HG03045 (cell line): ENCODE results near the gene SNTG2.
A peak's percentile ranks its signal among the peaks of the same experiment; 100 is the strongest.

Source experiments
- ATAC-seq: cut with Tn5 transposase; IDR thresholded peaks from one replicate; pipeline ENCODE4 v1.9.1; 2021; ENCODE audit warnings: mild to moderate bottlenecking, moderate library complexity; ENCODE audit not compliant: unreplicated experiment

SNTG2 gene

DNA sequence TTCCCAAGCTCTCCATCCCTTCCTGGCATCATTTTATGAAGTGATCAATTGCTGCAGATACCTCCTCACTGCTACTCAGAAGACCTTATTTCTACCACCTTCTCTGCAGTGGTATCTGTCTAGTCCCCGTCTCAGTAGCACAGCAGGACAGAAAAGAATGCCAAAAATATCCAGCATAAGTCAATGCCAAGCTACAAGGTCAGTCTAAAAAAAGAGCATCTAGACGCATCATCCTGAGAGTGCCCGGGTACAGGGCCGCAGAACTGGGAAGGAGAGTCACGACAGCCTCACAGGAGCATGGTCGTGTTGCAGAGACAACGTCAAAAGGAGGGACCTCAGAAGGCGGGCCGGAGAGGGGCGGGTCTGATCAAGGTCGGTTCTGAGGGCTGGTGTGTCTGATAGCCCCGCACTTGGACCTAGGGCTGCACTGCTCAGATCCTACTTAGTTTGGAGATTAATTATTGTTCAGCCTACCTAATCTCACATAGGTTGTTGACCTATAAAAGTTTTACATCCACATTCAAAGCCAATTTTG is 24.3 kb upstream of the SNTG2 start:
- ATAC-seq, result no peak

DNA sequence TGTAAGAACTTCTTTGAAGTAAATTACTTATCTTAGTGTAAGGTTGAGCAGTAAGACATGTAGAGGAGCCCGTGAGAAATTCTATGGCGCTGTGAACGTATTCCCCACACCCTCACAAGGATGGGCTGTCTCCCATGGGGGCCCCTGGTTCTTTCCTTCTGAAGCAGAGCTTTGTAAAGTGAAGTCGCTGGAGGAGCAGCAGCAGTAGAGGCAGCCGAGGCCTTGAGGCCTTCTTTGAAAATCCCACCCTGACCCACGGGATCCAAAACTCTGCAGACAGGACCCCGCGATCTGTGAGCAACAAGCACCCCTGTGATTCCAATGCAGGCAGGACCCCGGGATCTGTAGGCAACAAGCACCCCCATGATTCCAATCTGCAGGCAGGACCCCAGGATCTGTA is 23.8 kb upstream of the SNTG2 start:
- no peak for ATAC-seq

DNA sequence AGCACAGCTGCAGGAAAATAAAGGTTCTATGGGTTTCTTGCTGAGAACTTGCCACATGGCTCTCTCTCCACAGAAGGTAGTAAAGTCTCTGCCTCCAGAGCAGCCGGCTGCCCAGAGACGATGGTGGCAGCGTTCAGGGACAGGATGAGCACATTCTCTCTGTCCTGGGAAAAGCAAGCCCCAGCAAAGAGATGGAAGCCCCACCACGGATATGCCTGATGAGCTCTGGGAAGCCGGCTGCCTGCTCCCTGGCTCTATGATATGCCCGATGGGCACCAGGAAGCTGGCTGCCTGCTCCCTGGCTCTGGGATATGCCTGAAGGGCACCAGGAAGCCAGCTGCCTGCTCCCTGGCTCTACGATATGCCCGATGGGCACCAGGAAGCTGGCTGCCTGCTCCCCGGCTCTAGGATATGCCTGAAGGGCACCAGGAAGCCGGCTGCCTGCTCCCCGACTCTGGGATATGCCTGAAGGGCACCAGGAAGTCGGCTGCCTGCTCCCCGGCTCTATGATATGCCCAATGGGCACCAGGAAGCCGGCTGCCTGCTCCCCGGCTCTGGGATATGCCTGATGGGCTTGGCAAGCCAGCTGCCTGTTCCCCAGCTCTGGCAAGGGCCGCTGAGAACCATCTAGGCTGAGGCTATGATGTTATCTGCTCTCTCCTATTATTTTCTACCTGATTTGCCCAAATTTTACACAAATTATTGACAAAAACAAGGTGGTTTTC is 21.5 kb upstream of the SNTG2 start:
- ATAC-seq, result no peak

DNA sequence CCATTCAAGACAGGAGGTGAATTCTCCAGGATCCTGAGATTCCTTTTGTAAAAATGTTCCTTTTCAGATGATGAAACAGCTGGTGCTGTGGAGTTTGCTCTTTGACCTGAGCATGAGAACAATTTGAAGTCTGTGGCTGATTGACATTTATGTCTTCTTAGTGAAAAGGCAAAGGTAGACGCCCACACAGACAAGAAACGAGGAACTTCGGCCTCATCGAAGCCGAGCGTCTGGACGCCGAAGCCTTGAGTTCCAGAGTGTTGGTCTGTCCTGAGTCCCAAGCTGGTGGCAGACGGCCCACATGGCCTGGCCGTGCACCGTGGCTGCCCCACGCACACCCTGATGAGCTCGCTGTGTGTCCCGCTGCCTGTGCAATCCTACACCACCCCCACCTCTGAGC is 20.7 kb upstream of the SNTG2 start:
- ATAC-seq, result no peak

DNA sequence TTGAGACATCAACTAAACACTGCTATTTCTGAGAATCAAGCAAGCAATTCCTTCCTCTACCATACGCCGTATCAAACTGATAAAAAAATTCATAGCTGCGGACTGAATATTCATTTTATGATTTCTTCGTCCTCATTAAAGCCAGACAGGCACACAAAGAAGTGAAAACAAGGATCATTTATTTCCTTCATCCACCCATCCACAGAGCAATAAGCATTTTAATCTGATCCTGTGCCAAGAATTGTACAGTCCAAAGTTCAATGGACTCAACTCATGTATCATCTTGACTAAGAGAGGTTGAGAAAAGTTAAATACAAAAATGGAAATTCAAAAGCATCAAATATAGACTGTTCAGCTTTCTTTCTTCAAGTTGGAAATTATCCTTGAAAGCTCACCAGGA is 19.7 kb upstream of the SNTG2 start:
- no peak for ATAC-seq

DNA sequence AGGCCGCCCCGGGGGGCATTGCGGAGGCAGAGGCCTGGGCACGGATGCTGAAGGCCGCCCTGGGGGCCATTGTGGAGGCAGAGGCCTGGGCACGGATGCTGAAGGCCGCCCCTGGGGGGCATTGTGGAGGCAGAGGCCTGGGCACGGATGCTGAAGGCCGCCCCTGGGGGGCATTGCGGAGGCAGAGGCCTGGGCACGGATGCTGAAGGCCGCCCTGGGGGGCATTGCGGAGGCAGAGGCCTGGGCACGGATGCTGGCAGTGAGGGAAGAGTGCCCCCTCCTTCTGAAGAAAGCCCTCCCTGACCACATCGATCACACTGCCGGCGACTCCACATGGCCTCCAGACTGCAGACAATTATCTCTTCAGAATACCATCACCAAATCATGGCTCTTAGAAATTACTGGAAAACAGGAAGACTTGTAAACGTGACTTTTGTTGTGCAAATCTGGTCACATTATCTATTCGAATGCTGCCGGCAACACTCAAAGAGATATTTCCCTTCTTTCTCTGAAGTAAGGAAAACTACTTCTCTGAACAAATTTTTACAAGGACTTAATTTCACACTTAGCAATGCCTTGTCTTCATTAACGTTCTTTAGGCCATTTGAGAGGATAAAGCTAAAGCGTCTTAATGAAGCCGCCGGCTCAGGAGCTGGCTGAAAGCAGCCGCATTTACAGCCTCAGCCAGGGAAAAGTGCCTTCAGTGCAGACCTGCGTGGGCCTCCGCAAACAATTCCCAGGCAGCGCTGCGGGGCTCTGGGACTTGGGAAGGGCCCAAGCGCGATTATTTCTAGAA is 18.1 kb upstream of the SNTG2 start:
- no peak for ATAC-seq

DNA sequence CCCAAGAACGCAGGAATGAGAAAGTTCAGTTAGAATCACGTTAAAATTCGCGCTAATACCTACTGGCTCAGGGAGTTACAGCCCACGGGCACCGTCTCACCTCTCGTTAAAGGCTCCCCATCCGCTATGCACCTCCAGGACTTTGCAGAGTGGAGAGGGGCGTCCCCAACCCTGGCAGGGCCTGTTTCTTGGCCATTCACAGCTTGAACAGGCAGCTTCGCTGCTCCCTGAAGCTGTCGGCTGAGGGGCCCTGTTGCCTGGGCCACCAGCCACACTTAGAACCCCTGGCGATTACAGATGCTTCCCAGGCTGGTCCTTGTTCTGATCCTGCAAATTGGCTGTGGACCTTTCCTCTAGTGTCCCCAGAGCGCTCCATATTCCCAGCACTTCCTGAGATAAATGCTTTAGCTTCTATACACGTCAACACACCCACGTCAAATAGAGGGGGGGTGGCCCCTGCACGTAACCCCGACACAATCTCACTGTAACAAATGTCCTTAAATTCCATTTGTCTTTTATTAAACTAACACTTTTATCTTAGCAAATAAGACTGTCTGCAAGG is 16.8 kb upstream of the SNTG2 start:
- ATAC-seq, result no peak

DNA sequence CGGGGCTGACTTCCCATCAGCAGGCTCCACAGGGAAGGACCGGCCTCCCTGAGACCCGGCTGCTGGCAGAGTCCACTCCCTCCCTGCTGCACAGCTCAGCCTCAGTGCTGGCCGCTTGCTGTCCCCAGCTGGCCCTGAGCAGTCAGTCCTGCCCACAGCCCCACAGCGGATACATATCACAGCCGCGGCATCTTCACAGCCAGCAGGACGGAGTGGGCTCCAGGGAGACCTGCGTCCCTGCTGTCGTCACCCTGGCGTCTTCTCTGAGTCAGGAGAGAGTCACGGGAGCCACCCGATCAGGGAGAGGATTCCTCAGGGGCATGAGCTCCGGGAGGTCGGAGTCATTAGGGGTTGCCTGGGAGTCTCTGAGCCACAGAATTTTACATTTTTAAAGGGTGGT is 13.1 kb upstream of the SNTG2 start:
- no peak for ATAC-seq

DNA sequence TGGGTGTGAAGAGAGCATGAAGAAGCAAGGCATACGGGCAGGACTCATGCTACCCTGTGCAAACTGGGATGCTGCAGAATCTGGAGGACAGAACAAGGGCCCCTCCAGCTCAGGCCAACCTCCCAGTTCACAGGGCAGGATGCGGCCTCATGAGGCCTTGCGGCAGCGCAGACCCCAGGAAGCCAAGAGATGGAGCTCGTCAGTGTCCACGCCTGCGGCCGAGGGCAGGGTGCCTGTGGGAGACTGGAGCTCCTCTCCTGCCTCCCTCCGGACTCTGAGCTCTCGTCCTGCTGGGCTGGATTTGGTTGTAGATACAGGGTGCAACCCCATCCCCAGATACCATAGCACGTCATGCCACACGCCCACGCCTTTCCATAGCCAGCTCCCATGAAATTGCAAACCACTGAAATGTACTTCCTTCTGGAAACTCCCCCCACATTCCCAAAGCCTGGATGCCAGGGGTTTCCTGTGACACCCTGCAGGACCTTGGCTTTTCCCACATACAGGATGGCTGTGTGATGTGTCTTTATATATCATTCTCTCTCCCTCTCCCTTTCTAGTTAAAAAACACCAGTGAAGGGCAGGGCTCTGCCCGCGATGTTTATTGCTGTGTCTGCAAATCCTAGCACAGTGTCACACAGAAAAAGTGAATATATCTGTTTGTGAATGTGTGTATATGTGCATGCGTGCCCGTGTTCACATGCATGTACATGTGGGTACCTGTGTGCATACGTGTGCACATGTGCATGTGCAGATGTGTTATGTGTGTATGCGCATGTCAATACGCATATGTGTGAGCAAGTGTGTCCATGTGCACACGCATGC is 12.3 kb upstream of the SNTG2 start:
- no peak for ATAC-seq

DNA sequence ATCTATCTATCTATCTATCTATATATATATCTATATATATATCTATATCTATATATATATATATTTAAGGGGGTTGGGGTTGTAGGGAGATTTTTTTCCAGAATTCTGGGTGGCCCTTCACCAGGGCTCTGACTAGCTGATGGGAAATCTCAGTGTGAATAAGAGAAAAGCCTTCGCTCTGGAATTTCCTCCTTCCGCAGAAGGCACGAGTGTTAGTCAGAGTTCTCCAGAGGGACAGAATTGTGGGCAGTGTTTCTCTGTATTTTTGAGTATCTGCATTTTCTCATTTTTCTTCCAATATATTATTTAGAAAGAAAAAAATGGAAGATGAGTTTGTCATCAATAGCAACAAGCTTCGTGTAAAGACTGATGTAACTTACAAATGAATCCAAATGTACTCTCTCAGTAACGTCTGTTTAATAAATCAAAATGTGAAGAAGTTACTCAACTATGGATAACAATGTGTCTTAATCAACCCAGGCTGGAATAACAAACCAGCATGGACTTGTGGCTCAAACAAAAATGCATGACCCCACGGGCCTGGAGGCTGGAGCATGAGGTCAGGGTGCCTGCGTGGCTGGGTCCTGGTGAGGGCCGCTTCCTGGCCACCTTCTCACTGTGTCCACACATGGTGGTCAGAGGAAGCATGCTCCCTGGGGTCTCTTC is 10.6 kb upstream of the SNTG2 start:
- ATAC-seq, result no peak

DNA sequence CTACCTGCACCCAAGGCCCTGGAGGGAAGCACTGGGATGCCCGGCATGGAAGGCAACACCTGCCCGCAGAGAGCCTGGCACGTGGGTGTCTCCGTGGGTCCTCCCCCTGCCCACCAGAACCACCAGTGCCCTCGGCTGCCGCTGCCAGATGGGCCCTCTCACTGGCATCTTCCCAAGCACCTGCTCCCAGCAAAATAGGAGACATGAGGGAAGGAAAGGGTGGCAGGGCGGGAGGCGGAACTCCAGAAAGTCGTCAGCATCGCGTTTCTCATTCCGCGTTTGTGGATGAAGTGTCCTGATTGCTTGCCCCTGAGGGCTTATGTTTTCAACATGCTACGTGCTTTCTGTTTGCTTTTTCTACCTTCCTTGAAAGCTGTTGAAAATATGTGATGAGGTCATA is 8.8 kb upstream of the SNTG2 start:
- no peak for ATAC-seq

DNA sequence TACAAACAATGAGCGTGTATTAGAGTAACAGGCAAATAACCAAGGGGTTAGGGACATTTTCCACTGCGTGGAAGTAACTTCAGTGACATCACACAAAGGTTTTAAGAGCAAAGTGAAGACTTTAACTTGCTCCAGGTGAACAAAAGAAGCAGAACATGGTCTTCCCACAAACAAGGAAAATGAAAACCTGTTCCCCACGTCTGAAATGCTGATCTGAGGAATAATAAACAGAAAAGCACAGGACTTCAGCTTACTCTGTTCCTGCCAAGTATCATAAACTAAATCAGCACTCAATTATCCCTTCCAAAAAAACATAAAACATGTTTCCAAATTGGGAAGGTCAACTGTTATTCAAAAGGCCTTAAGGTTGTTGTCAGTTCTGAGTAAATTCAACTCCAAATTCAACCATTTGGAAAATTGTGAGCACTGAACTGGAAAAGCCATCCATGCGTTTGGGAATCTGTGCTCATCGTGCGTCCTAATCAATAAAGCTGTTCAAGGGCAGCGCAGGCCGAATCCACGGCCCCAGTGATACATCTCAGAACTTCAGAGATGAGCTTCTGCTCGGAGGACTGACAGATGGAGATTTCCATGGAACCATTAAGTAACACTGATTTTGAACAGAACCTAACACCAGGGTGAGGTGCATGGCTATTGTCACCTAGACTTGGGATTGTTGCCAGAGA is 7.7 kb upstream of the SNTG2 start:
- ATAC-seq, result no peak

DNA sequence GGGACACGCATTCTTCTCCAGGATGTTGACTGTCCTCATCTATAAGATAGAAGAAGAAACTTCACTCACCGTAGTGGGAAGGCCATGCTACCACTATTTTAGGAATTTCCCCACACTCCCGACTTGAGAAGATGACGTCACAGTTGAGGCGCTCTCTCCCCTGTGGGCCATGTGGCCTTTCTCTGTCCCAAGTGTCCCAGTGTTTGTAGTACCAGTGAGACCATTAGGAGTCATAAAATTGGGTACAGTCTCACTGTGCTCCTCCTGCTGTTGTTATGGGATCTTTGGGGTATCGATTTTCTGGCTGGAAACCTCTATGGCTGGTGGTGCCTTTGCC is 7.2 kb upstream of the SNTG2 start:
- no peak for ATAC-seq

DNA sequence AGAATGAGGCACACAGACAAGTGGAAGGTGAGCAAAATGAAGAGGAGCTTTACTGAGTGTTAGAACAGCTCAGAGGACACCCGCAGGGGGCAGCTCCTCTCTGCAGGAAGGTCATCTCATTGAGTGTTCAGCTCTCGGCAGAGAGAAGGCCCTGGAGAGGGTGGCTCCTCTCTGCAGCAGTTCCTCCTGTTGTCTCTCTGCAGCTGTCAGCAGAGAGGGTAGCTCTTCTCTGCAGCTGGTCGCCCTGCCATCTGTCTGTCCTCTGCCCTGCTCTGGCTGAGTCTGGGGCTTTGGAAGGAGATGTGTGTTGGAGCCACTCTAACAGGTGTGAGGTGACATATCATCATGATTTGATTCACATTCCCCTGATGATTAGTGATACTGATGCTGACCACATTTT is 6.8 kb upstream of the SNTG2 start:
- no peak for ATAC-seq

DNA sequence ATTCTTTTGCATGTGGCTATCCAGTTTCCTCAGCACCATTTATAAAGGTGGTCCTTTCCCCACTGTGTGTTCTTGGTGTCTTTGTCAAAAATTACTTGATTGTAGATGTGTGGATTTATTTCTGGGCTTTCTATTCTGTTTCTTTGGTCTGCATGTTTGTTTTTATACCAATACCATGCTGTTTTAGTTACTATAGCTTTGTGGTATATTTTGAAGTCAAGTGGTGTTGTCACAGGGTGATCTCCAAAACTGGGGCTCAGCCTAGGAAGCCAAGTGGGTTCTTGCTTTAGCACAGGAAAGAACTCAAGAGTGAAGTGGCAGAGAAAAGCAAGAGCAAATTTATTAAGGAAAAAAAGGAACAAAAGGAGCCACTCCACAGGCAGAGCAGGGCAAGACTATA is 6.0 kb upstream of the SNTG2 start:
- no peak for ATAC-seq

DNA sequence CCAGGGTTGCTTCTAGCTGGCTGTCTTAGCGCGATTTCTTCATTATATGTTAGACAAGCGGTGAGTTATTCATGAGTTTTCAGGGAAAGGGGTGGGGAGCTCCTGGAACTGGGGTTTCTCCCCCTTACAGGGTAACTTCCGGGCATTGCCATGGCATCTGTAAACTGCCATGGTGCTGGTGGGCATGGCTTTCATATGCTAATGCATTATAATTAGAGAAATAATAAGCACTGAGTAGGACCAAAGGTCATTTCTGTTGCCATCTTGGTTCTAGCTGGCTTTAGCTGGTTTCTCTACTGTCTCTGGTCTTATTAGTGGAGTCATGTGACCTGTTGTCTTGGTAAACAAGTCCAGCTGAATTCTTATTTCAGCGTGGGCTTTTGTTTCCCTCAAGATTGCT is 5.5 kb upstream of the SNTG2 start:
- ATAC-seq, result no peak

DNA sequence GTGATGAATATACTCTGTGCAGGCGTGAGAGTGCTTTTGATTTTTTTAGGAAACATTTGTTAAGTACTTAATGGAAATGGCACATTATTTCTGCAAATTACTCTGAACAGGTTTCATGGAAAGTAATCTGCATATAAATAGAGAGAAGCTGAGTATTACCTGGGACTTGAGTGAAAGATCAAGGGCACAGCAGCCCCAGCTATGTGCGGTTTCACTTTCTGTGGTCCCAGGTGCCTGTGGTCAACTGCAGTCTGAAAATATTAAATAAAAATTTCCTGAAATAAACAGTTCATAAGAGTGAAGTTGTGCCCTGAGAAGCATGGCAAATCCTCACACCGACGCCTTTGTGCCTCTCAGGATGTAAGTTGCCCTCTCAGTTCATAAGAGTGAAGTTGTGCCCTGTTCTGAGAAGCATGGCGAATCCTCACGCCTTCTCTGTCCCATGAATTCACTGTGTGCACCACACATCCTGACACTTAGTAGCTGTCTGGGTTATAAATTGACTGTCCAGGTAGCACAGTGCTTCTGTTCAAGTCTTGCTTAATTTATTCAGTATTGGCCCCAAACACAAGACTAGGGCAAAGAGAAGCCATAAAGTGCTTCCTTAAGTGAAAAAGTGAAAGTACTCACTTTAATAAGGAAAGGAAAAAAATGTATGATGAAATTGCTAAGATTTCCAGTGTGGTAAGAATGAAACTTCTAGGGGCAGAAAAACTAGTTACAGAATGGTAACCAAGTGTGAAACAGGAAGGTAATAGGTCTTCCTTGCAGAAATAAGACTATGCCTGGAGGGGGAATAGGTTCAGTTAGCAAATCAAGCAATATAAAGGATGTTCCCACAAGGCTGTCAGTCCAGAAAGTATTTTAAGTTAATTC is 4.3 kb upstream of the SNTG2 start:
- peak; percentile 43 for ATAC-seq

DNA sequence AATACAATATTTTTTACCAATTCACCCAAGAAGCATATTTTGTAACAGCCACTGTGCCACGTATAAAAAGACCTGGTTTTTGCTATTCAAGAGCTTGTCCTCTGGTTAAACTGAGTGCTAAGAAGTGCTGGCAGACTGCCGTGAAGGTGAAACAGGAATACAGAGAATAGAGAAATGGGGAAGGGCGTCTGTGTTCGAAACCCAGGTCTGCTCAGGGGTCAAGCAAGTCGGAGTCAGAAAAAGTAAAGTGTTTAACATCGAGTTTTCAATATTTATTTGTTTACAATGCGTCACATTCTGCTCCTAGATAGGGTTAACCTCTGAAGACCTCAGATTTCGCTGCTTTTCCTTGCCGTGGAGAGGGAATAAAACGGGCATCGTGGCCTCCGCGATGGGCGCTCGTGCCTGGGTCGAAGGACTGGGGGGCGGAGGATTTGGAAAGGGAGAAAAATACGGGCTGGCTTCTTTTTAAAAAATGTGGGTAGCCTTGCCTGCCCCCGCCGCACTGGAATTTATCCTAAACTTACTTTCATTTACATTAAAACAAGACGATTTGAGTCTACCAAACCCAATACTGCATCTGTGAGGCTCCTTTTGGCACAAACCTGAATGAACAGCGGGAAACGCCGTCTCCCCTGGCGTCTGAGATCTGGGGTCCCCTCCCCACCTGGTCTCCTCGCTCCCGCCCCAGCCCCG is 1.1 kb upstream of the SNTG2 start:
- ATAC-seq, result no peak
